GM12892 (cell line): Measurements from ENCODE around the gene RPS25.

Experiments
- POLR2A ChIP-seq: IDR thresholded peaks from 2 replicates; pipeline ENCODE4 v1.6.1; 2011; ENCODE audit warnings: low read depth, low read length, control low read depth
- POLR2AphosphoS5 ChIP-seq: IDR thresholded peaks from 2 replicates; pipeline ENCODE4 v1.6.1; 2011; ENCODE audit warnings: low read depth, low read length, control low read depth

DNA sequence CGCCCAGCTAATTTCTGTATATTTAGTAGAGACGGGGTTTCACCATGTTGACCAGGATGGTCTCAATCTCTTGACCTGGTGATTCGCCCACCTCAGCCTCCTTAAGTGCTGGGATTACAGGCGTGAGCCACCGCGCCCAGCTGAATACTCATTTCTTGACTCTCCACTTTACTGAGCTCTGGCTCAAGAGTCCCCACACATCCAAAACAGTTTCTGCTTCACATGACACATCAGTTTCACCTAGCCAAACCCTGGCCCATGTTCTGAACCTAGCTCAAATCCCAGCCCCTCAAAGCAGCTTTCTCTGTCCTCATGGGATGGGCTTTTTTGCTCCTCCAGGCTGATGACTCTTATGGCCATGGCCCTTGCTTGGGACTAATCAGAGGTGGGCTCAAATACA lies 29.1 kb upstream of the RPS25 start:
- TF ChIP-seq POLR2A: no peak
- no peak for TF ChIP-seq POLR2AphosphoS5
